GM12801 (cell line): Measurements from ENCODE around the gene PRKD1.

Source experiments
- TF ChIP-seq, protein P1 (sequence below): IDR thresholded peaks from one replicate; pipeline ENCODE4 v1.5.1; 2011; ENCODE audit warnings: control low read depth; ENCODE audit not compliant: insufficient read length; ENCODE audit errors: extremely low read depth

The PRKD1 gene

DNA sequence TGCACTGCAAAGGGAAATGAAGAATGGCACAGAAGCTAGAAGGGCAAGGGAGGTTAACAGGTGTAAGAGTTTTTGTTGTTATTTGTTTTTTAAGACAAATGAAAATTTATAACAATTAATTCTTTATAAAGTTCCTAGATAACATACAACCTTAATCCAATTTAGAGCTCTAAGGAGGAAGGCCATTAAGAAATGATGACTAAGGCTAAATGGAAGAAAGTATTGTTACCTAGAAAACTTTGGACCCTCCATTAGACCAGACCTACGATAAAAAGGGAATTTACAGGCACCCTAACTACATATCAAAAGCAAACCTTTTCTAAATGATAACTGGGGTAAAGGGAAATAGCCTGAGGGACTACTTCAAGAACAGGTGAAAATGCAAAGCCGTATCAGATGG is 130.8 kb downstream of the PRKD1 start:
- TF ChIP-seq, protein P1, sequence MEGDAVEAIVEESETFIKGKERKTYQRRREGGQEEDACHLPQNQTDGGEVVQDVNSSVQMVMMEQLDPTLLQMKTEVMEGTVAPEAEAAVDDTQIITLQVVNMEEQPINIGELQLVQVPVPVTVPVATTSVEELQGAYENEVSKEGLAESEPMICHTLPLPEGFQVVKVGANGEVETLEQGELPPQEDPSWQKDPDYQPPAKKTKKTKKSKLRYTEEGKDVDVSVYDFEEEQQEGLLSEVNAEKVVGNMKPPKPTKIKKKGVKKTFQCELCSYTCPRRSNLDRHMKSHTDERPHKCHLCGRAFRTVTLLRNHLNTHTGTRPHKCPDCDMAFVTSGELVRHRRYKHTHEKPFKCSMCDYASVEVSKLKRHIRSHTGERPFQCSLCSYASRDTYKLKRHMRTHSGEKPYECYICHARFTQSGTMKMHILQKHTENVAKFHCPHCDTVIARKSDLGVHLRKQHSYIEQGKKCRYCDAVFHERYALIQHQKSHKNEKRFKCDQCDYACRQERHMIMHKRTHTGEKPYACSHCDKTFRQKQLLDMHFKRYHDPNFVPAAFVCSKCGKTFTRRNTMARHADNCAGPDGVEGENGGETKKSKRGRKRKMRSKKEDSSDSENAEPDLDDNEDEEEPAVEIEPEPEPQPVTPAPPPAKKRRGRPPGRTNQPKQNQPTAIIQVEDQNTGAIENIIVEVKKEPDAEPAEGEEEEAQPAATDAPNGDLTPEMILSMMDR, result no peak

DNA sequence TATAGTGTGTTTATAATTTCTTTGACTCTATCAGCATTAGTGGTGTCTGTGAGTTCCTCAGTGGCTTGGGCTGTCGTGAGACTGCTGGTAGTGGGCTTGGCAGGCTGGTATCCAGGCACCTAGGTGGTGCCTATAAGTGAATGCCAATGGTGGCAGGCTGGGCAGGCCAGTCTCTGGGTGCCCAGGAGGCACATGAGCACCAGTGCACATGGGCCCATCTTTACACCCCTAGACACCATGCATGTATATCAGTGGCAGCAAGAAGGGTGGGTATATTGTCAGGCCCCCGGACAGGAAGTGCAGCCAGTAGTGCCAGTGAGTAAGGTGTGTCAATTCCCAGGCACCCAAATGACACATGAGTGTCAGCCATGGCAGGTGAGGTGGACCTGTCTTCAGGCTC is 138.2 kb downstream of the PRKD1 start:
- TF ChIP-seq, protein P1, result no peak

DNA sequence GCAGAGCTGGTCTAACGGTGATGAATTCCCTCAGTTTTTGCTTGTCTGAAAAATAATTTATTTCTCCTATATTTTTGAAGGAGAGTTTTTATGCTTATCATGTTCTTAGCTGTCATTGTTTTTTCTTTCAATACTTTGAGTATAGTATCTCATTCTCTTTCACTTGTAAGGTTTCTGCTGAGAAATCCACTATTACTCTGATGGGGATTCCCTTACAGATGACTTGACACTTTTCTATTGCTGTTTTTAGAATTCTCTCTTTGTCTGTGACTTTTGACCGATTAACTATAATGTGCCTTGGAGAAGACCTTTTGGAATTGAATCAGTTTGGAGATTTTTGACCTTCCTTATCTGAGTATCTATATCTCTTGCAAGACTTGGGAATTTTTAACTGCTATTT is 139.6 kb downstream of the PRKD1 start:
- TF ChIP-seq, protein P1, result no peak

DNA sequence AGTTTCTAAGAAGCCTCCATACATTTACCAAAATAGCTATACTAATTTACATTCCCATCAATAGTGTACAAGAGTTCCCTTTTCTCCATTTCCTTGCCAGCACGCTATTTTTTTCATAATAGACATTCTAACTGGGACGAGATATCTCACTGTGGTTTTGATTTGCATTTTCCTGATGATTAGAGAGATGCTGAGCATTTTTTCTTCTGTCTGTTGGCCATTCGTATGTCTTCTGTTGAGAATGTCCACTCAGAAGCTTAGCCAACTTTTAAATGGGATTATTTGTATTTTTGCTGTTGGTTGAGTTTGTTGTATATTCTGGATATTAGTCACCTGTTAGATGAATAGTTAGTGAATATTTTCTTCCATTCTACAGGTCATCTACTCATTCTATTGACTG is 144.1 kb downstream of the PRKD1 start:
- TF ChIP-seq, protein P1, result no peak

DNA sequence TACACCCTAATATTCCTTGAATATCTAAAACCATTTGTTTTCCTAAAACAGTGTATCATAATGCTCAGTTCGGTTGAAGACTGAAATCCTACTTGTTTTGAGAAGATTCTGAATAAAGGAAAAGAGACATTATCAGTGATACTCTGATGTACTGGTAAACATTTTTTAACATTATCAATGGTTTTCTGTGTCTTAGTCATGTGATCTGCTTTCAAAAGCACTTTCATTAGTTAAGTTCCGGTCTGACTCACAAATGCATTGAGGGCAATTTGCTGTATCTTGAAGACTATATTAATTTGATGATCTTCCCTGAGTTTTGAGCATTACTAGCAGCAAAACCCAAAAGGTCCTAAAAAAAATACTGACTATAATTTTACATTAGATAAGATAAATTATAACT is 145.6 kb downstream of the PRKD1 start:
- TF ChIP-seq, protein P1, result no peak

DNA sequence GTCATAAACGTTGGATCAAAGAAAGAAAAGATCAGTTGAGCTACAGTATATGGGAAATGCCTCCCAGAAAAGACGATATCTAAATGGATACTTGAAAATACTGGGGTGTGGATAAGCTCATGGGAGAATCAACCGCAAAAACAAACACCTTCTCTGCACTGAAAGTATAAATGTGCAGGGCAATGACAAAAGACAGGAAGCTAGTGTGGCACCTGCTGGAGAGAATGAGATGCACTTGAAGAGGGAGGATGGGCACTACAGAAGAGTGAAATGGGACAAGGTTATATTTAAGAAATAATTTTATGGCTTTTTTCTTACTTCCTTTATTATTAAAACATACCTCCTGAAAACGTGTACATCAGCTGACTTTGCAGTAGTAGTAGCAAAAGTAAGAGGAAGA is 153.7 kb downstream of the PRKD1 start:
- TF ChIP-seq, protein P1, result no peak

DNA sequence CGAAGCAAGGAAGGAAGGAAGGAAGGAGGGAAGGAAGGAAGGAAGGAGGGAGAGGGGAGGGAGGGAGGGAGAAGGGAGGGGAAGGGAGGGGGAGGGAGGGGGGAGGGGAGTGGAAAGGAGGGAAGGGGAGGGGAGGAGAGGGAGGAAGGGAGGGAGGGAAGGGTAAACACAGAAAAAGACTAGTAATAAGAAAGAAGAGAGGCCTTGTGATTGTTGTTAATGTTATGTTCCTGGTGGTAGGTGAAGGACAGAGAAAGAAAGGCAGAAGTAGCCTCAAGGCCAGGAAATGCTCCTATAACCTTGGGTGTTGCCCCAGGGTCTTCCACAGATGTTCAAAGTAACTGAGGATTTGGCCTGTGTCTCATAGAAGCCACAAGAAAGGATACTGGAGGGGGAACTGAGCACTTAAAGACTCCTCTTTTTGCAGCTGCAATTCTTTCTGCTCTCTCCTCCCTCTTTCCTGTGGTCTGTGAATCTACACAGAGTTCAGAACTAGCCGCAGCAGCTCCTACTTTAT is 164.2 kb downstream of the PRKD1 start:
- TF ChIP-seq, protein P1, result no peak
